ENCODE results near the gene CYP2A7.
"Not testable (repeated sequence)": the region's sequence is repeated elsewhere in the genome, so short reads cannot be mapped to it uniquely, and the experiment has no call there.

The CYP2A7 gene

DNA sequence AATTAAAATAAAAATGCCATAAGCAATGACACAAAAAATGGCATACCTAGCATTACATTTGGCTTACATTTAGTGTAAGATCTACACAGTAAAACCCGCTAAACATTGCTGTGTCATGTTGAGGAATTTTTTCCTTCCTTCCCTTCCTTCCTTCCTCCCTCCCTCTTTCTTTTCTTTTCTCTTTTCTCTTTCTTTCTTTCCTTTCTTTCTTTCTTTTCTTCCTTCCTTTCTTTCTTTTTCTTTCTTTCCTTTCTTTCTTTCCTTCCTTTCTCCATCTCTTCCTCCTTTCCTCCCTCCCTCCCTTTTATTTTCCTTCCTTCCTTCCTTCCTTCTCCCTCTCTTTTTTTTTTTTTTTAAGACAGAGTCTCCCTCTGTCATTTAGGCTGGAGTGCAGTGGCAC is 43.6 kb downstream of the CYP2A7 start:
- not testable (repeated sequence) for DNase-seq

DNA sequence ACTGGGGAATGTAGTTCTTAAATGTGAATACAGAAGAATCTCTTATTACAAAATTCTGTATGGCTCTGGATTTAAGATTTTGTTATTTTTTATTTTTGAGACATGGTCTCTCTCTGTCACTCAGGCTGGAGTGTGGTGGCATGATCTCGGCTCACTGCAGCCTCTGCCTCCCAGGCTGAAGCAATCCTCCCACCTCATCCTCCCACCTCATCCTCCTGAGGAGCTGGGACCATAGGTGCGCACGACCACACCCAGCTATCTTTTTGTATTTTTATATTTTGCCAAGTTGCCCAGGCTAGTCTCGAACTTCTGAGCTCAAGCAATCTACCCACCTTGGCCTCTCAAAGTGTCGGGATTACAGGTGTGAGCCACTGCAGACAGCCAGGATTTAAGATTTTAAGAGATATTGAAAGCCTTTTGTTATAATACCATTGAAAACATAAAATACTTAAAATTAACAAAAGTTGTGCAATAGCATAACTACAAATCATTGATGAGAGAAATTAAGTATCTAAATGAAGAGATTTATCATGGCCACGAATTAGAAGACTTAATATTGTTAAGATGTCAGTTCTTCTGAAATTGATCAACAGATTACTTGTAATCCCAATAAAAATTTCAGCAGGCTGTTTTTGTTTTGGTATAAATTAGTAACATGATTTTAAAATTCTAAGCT is 45.1 kb downstream of the CYP2A7 start:
- no peak for DNase-seq

DNA sequence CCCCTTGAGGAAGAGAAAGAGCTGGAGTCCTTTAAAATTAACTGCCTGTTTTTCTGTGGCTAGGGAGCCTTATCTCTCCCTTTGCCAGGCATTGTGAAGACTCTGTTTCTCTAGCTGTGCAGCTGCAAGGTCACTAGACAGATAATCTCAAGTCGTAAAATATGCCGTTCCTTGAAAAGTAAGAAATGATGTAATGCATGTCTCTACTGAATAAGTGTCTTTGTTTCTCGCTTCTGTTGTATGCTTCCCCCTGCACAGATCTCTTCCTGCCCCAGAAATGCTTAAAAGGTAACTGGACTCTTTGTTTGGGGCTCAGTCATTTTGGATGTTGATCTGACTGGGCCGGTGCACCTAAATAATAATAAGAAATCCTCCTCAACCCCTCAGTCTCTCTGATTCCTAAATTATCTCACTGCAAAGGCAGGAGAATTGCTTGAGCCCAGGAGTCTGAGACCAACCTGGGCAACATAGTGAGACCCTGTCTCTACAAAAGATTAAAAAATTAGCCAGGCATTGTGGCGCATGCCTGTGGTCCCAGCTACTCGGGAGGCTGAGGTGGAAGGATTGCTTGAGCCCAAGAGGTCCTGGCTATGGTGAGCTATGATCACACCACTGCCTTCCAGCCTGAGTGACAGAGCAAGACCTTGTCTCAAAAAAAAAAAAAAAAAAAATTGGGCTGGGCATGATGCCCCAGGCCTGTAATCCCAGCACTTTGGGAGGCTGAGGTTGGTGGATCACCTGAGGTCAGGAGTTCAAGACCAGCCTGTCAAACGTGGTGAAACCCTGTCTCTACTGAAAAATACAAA is 48.1 kb downstream of the CYP2A7 start:
- not testable (repeated sequence) for DNase-seq

DNA sequence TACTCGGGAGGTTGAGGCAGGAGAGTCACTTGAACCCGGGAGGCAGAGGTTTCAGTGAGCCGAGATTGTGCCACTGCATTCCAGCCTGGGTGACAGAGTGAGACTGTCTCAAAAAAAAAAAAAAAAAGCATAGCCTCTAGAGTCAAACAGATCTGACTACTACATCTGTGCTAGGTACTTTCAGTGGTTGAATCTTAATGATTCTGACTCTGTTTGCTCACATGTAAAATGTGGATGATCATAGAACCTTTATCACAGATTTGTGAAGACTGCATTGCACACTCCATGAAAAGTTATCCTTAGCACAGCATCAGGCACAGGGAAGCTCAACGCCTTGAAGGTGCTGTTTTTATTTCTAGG is 49.6 kb downstream of the CYP2A7 start:
- not testable (repeated sequence) for DNase-seq

DNA sequence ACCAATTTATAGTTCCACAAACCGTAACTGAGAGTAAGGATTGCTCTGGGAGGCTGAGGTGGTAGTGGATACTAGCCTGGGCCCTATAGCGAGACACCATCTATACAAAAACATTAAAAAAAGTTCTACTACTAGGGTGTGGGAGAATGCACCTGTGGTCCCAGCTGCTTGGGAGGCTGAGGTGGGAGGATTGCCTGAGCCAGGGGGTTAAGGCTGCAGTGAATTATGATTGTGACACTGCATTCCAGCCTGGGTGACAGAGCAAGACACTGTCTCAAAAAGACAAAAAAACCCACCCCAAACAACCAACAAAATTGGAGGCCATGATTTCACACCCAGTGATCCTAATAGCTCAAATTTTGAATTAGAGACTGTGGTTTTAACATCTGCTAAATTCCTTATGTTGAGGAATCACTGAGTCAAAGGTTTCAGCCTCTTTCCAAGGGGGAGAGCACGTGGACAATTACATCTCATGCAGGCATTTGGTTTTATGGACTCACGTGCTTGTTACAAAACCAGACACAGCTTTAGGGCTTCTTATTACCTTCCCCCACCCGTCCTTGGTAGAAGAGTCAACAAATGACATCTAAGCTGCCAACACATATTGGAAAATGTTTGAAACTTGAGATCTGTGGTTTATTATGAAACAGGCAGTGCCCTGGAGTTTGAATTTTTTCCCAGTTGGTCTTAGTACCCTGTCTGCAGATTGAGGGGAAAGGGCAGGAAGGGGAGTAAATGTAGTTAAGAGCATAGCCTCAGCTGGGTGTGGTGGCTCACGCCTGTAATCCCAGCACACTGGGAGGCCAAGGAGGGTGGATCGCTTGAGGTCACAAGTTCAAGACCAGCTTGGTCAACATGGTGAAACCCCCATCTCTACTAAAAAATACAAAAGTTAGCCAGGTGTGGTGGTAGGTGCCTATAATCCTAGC is 50.3 kb downstream of the CYP2A7 start:
- no peak for DNase-seq

DNA sequence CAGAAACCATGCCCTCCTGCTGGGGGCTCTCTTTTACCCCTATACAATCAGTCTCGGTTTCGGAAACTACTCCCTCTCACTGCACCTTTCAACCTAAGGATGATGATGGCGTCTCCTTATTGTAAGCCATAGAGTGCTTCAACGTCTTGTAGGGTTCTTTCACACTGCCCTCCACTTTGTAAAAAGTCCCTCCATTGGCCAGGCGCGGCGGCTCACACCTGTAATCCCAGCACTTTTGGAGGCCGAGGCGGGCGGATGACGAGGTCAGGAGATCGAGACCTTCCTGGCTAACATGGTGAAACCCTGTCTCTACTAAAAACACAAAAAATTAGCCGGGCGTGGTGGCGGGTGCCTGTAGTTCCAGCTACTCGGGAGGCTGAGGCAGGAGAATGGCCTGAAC is 51.3 kb downstream of the CYP2A7 start:
- DNase-seq: not testable (repeated sequence)

DNA sequence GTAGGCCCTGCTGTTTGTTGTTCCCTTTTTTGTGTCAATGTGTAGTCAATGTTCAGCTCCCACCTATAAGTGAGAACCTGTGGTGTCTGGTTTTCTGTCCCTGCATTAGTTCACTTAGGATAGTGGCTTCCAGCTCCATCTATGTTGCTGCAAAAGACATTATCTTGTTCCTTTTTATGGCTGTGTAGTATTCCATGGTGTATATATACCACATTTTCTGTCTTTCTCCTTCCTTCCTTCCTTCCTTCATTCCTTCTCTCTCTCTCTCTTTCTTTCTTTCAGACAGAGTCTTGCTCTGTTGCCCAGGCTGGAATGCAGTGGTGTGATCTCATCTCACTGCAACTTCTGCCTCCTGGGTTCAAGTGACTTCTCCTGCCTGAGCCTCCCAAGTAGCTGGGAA is 52.8 kb downstream of the CYP2A7 start:
- DNase-seq: no peak

DNA sequence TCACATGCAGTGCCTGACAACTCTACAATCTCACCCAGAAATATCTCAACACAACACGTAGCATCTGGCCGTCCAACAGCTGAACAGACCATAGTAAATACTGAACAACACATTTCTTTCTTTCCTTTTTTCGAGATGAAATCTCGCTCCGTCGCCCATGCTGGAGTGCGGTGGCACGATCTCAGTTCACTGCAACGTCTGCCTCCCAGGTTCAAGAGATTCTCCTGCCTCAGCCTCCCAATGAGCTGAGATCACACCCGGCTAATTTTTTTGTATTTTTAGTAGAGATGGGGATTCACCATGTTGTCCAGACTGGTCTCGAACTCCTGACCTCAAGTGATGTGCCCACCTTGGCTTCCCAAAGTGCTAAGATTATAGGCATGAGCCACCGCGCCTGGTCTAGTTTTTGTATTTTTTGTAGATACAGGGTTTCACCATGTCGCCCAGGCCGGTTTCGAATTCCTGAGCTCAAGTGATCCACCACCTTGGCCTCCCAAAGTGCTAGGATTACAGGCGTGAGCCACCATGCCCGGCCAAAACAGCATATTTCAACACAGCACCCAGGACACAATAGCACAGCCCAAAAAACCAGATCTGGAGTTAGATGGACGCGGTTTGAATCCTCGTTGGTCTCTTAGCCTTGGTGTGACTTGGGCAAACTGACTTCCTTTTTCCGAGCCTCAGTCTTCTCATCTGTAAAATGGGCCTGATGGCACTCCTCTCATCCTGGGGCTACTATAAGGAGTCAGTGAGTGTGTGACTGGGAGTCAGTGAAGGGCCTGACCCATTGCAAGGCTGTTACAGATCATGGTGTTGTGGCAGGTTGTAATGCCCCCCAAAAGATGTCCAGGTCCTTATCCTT is 54.4 kb downstream of the CYP2A7 start:
- no peak for DNase-seq

DNA sequence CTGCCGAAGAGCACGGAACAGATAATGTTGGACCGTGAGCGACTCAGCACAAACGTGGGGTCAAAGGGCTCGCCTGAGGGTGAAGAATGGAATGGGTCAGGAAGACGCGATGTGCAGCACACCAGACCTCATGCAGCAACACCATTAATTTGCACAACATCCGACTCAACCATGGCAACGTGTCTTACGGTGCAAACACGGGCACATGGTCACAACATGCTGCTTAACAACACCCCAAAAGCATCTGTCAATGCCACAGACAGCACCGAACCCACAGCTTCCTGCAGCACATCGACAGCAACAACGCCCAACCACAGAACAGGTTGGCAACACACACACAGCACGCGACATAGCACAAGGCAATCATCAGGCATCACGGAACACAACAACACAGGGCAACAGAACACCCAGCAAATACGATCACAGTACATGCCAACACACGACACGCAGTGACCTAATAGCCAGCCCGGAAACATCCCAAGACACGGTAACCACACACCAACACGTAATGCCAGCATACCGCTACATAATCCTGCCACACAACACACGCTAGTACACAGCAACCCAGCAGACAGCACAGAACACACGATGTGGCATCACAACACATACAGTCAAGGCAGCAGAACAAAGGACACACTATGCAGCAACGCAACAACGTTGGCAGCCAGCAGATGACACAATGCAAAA is 55.2 kb downstream of the CYP2A7 start:
- not testable (repeated sequence) for DNase-seq

DNA sequence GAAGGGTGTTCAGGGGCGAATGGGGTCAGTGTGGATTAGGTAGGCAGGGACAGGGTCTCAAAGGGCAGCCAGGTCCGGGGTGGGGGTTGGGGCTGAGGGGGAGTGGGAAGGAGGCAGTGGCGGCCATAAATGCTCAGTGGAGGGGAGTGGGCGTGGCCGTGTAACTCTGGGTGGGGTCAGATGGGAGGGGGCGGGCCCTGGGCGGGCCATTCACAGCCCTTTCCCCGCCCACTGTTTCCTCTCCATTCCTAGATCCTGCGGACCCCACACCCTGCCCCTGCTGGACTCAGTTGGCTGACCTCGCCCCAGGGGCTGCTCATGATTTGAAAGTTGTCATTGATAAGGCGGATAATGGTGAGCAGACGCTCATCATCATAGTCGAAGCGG is 55.7 kb downstream of the CYP2A7 start:
- DNase-seq: not testable (repeated sequence)

DNA sequence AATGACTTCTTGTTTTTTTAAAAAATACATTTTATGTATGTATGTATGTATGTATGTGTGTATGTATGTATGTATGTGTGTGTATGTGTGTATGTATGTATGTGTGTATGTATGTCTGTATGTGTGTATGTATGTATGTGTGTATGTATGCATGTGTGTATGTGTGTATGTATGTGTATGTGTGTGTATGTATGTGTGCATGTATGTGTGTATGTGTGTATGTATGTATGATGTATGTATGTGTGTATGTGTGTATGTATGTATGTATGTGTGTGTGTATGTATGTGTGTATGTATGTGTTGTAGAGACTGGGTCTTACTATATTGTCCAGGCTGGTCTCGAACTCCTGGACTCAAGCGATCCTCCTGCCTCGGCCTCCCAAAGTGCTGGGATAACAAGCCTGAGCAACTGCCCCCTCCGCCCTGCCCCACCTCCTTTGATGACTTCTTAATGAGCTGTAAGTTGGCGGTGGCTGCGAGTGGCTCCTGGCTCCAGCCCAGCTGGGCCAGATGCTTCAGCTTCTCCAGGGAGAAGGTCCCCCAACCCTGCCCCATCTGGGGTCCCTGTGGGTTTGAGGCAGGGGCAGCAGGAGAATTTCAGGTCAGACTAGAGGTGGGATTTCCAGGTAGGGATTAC is 56.5 kb downstream of the CYP2A7 start:
- not testable (repeated sequence) for DNase-seq

Measured in kidney glomerular epithelial cell (primary cell).